Measurements from ENCODE around the gene EXT2. TPM values are rescaled to one million over a fixed set of nuclear protein-coding genes. Genes with fewer than 3 reads are reported as not detected.

EXT2 gene
- polyA plus RNA-seq, 1 experiment = 171 TPM

DNA sequence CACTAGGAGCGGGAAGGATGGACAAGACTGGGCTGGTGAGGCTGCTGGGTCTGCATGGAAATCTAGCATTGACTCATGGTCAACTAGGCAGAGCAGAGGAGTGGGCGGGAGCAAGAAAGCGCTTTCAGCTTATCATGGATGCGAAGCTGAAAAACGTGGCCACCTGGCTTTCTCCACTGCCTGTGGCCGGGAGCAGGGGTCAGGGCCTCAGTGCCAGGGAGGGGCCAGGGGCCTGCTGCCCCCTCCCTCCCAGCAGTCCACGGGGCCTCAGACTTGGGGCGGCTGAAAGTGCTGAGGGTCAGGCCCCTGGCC lies 168.9 kb downstream of the EXT2 start:
- CTCF ChIA-PET = no interaction called here
- Histone ChIP-seq H3K36me3 (ENCODE audit: control insufficient read depth, insufficient read depth, low read length) (peaks cover 2% of the 10 kb centered on the region; the same call in 1 of the 2 replicates), H3K27me3 (ENCODE audit: control insufficient read depth, insufficient read depth, low read length) (no peaks in the 10 kb centered on the region), H3K4me3 (ENCODE audit: low read depth, low read length) (no peak overlapping the region)
- TF ChIP-seq, protein P1, sequence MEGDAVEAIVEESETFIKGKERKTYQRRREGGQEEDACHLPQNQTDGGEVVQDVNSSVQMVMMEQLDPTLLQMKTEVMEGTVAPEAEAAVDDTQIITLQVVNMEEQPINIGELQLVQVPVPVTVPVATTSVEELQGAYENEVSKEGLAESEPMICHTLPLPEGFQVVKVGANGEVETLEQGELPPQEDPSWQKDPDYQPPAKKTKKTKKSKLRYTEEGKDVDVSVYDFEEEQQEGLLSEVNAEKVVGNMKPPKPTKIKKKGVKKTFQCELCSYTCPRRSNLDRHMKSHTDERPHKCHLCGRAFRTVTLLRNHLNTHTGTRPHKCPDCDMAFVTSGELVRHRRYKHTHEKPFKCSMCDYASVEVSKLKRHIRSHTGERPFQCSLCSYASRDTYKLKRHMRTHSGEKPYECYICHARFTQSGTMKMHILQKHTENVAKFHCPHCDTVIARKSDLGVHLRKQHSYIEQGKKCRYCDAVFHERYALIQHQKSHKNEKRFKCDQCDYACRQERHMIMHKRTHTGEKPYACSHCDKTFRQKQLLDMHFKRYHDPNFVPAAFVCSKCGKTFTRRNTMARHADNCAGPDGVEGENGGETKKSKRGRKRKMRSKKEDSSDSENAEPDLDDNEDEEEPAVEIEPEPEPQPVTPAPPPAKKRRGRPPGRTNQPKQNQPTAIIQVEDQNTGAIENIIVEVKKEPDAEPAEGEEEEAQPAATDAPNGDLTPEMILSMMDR (IDR thresholded peaks at IDR 0.05; ENCODE audit: insufficient read depth, low read depth, low read length) = no peak
- POLR2A ChIA-PET = no interaction called here
- DNase-seq (ENCODE audit: low read depth) = no peak

DNA sequence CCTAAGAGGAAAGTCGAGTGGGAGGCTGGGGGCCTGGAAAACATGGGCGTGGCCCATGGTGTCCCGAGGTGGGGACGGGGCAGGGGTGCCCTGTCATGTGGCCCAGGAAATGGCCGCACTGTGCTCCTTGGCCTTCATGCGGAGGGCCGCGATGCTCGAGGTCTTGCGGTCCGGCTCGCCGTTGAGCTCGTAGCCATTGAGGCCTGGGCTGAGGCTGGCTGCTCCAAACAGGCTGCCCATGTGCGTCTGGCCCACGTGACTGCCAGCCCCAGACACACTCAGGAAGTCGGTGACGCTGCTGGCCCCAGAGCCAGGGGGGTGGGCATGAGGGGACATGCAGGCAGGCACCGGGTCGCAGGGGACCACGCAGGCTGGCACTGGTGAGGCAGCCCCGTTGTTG lies 169.3 kb downstream of the EXT2 start:
- ChIA-PET CTCF (no interaction called here), POLR2A (no interaction called here)
- Histone ChIP-seq H3K36me3 (ENCODE audit: control insufficient read depth, insufficient read depth, low read length) (peaks cover 2% of the 10 kb centered on the region; the same call in 1 of the 2 replicates), H3K4me3 (ENCODE audit: low read depth, low read length) (no peak overlapping the region), H3K27me3 (ENCODE audit: control insufficient read depth, insufficient read depth, low read length) (no peaks in the 10 kb centered on the region)
- no peak for DNase-seq (ENCODE audit: low read depth)
- TF ChIP-seq, protein P1 (IDR thresholded peaks at IDR 0.05; ENCODE audit: insufficient read depth, low read depth, low read length) = no peak

DNA sequence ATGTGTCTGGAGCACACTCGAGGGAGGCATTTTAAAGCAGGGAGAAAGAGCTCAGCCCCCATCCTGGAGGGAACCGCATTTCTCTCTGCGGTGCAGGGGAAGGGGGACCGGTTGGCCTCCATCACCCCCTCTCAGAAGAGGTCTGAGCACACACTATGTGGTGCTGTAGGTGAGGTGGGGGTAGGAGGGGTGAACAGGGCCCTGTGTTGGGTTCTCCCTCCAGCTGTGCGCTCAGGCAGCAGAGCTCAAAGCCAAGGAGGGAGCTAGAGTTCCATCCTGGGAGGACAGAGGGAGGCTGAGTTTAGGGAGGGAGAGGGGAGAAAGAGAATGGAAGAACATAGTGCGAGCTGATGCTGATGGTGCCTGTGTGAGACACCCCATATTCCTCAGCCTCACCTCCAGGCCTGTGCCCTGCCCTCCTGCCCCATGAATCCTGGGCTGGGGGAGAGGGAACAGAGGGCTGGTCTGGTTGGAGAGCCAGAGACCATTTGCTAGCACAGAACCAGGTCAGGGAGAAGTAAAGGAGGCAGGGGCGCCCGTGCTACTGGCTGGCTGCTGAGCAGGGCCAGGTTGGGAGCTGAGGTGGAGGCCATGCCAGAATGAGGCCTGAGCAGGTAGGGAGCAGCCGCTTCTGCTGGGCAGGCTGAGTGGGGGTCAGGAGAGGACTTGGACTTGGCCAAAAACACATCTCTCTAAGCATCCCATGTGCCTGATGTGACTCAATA lies 170.7 kb downstream of the EXT2 start:
- ChIA-PET CTCF (interaction anchor here (2.1 to 3.0 kb wide), 2 partner anchors 8 to 9 kb away, joined by 5 to 10 read pairs; no protein-coding TSS in a partner anchor), POLR2A (no interaction called here)
- no peaks in the 10 kb centered on the region for H3K27me3 ChIP-seq (ENCODE audit: control insufficient read depth, insufficient read depth, low read length)
- H3K4me3 ChIP-seq (ENCODE audit: low read depth, low read length) = no peak overlapping the region
- no peak for DNase-seq (ENCODE audit: low read depth)
- peaks cover 2% of the 10 kb centered on the region; the same call in 1 of the 2 replicates for H3K36me3 ChIP-seq (ENCODE audit: control insufficient read depth, insufficient read depth, low read length)
- TF ChIP-seq, protein P1 (IDR thresholded peaks at IDR 0.05; ENCODE audit: insufficient read depth, low read depth, low read length) = no peak

DNA sequence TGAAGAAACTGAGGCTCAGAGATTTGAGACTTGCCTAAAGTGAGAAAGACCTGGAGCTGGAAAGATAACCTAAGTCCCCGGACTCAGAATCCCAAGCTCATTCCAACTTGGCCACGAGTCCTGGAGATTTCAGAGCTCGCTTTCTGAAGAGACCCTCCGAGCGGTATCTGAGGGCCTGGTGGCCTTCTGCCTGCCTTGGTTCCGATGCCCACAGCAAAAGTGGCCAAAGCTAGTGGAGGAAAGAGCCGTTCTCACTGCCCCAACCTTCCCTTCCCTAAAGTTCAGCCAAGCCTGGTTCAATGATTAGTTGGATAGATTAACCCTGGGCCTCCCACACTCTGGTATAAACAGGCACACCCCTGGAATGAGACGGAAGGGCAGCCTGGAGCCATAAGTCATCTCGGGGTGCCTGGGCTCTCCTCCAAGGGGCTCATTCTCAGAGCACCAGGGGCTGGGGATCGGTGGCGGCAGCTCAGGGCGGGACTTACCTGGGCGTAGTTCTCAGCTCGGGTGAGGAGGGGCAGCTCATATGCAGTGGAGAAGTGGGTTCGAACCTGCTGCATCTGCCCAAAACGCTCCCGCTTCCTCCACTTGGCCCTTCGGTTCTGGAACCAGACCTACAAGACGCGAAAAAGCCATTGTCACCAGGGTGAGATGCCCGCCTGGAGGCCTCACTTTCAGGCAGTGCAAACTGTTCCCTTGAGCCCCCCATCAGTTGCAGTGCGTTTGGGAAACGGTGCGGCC lies 171.7 kb downstream of the EXT2 start:
- Histone ChIP-seq H3K4me3 (ENCODE audit: low read depth, low read length) (no peak overlapping the region), H3K27me3 (ENCODE audit: control insufficient read depth, insufficient read depth, low read length) (no peaks in the 10 kb centered on the region), H3K36me3 (ENCODE audit: control insufficient read depth, insufficient read depth, low read length) (peaks cover 2% of the 10 kb centered on the region; the same call in 1 of the 2 replicates)
- TF ChIP-seq, protein P1 (IDR thresholded peaks at IDR 0.05; ENCODE audit: insufficient read depth, low read depth, low read length) = no peak
- ChIA-PET CTCF (interaction anchor here (0.7 to 3.0 kb wide), 6 partner anchors 8 to 262 kb away, joined by 3 to 10 read pairs (median 4); no protein-coding TSS in a partner anchor), POLR2A (no interaction called here)
- DNase-seq (ENCODE audit: low read depth) = no peak

All from BJ (cell line).